ENCODE results near the gene CLEC4F.
"Not testable (repeated sequence)": the region's sequence is repeated elsewhere in the genome, so short reads cannot be mapped to it uniquely, and the experiment has no call there.

CLEC4F gene

DNA sequence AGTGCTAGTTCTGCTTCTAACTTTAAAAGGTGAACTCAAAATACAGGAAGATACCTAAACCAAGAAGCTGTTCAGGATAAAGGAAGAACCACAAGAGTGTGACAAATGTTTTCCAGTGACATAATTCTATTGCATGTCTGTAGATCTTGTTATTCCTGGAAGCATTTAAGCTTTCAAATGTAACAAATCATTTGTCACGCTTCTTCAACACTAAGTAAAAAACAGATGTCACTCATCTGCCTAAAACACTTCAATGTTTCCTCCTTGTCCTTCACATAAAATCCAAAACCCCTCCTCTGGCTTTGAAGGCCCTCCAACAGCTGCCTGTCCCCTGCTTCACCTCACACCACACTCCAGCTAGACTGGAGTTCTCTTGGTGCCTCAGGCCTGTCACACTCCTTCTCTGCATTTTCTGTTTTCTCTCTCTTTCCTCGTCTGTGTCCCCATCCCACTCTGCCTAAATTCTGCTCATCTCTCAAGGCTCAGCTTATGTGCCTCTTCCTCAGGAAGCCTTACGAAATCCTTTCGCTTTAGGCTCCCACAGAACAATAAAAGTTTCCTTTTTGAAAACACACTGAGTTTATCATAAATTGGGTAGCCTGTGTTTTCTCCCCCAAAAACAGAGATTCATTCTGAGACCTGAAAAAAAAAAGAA, 6.4 kb upstream of the CLEC4F start:
- no peak for DNase-seq

DNA sequence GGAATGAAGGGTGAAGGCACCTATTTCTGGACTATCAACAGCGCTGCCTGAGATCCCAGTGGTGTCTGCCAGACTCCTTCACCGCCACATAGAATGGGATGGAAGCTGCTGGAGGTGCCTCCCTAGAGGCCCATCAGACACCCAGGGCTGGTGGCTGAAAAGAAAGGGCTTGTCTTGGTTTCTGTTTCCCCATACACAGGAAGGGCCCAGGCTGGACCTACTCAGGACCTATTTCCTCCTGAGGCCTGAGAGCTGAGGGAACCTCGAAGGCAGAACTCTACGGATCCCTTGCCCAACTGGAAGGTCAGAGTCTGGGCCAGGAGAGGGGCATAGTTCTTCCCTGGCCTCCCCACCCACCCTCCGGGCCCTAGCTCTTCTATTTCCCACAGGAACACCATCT, 2.9 kb upstream of the CLEC4F start:
- no peak for DNase-seq

DNA sequence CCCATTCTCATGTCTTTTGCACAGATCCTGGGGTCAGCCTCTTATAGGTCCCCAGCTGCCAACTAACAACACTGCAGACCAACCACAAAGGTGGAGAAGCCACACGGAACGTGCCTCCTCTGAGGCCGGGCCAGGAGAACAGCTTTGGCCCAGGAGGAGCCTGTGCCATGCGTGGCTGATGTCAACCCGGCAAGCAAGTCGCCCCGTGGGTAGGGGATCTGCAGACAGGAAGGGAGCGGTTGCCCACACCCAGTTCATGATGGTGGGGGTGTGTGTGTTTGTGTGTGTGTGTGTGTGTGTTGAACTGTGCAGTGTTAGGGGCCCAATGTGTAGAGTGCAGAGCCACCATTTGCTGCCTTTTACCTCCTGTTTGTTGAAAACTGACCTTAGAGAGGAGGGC, 2.4 kb upstream of the CLEC4F start:
- DNase-seq, result no peak

DNA sequence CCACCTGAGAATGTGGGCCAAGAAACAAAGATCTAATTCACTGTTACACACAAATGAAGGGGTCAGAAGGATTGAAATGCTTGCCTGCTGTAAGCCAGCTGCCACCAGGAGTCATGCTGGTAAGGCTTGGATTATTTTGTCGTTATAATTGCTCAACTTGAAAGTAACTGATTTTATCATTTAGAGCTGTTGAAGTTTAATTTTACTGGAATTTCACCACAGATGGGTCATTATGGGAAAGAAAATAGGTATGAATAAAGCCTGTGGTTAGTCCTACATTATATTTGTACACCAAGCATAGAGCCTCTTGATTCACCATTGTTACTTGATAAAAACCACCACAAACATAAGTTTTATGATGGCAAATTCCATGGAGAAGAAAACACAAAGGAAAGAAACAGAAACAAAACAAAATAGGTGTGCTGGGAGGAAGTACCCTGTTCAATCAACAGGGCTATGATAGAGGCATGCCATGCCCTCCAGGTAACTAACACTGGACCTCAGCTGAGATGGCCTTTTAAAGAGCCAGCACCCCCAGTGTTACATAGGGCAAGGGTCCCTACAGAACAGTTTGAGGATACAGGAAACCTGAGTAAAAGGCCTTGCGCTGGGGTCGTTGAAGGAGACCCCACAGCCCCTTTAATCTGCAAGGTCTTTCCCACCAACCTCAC, 3.0 kb downstream of the CLEC4F start:
- DNase-seq, result no peak

DNA sequence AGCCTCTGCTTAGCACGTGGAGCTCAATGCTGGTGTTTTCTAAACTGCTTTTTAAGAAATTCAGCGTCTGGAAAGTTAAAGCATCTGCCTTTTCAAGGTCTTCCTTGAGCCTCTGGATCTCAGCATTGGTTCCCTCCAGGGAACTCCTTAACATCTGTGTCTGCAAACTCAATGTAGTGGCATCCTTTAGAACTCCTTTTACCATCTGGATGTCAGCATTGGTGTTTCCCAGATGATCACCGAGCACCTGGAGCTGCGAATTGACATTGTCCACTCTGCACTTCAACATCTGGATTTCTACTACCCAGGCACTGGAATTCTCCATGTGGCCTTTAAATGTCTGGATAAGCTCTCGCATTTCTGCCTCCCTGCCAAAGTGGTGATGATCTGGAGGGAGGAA, 3.7 kb downstream of the CLEC4F start:
- no peak for DNase-seq

DNA sequence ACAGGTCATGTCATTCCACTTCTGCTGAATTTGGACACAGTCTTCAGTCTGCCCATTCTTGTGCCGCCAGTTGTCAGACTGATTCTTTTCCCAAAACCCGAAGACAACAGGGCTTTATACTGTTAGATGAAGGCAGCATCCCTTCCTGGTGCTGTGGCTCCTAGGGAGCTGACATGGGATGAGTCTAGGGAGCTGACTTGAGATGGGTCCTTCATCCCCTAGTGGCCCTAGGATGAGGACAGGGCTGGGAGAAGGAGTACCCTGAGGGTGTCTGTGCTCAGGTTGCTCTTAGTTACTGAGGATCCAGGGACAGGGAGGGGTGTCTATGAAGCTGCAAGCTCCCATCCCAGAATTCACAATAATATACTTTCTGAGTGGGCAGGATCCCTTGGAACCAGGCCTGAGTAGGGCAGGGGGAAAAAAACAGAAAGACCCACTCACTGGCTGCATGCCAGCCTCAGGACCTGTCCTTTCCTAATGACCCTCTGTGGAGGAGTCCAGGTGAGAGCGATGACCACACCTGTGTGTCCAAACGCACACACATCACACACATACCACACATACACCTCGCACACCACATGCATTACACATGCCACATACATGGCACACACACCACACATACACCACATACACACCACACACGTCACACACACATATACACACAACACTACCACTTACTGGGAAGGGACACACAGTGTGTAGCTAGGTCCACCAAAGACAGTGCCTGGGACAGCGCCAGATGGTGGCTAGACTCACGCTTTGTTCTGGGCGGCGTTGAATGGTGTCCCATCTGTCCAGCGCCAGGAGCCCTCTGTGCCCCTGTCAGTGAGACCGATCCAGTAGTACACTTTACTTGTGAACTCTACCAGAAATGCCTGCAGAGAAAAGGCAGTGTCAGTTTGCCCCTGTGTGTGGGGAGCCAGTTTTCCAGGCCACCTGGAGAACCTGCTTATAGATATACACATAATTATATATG, 11.1 kb downstream of the CLEC4F start:
- DNase-seq, result no peak

DNA sequence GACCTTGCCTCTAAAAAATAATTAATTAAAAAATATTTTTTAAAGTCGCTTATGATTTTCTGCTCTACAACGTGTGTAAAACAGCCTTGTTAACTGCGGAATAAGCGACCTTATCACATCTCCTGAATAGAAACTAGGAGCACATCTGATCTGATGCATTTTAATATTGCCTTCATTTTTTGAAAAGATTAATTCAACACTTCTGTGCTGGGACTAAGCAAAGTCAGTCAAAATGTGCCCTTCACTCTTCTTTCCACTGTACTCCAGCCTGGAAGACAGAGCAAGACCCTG, 12.6 kb downstream of the CLEC4F start:
- DNase-seq, result no peak

DNA sequence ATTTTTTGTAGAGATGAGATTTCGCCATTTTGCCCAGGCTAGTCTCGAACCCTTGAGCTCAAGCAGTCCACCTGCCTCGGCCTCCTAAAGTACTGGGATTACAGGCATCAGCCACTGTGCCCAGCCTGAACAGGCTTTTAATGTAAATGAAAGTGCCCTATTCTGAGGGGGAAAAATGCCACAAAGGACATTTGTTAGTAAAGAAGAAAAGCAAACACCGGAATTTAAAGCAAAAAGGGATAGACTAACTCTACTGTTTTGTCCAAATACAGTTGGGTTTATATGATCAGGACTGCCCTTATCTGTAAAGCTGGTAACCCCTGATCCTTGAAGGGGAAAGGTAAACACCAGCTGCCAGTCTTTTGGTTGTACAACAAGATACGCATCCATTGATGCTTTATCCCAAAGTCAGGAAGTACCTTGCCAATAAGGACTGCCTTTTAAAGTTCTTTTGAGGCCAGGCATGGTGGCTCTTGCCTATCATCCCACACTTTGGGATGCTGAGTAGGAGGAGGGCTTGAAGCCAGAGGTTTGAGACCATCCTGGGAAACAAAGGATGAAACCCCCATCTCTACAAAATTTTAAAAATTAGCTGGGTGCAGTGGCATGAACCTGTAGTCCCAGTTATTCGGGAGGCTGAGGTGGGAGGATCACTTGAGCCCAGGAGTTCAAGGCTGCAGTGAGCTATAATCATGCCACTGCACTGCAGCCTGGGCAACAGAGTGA, 13.1 kb downstream of the CLEC4F start:
- no peak for DNase-seq

DNA sequence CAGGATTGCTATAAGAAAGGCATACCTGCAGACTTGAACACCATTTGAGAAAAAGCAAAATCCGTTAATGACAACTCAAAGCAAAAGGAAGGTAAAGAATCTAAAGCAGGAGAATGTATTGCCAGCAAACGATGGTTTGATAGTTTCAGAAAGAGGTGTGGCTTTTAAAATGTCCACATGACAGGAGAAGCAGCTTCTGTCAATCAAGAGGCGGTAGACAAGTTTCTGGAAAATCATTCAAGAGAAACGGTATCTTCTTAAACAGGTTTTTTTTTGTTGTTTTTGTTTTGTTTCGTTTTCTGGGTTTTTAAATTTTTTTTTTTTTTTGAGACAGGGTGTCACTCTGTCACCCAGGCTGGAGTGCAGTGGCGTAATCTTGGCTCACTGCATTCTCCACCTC, 13.8 kb downstream of the CLEC4F start:
- DNase-seq, result no peak

DNA sequence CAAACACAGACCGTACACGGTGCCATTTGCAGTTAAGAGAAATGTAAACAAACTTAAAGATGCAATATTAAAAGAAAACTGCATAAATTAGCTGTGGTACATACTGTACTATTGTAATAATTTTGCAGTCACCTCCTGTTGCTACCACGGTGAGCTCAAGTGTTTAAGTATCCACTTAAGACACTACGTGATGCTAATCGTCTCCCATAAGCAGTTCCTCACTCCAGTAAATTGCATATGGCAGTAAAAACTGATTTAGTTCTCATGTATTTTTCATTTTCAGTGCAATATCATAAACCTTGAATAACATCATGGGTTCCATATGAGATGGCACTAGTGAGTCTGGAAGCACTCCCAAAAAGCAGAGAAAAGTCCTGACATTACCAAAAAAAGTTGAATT, 14.4 kb downstream of the CLEC4F start:
- DNase-seq, result no peak

DNA sequence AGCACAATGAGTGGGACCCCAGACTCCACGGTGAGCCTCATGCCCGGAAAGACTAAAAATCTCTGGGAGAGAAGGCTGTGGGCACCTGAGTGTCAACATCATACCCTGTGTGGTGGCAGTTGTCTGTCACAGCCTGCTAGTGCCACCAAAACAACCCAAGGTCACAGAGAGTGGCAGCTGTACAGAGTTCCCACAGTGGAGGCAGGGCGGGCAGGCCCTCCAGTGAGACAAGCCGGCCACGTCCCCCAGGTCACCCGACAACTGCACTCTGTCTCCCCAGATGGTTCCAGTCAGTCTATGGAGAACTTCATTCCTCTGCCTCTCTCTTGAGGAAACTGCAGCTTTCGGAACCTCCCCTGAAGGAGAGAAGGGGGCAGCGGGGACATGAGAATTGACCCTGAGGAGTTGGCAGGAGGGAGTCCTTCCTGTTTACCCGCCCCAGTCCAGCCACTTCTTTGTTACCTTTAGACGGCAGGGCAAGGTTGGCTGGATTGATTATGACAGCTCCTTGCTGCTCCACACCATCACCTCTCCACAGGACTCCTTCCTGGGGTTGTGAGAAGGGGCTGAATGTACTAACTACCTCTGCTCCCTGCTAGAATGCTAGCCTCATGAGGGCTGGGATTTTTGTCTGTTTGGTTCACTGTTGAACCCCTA, 18.7 kb downstream of the CLEC4F start:
- DNase-seq, result no peak

DNA sequence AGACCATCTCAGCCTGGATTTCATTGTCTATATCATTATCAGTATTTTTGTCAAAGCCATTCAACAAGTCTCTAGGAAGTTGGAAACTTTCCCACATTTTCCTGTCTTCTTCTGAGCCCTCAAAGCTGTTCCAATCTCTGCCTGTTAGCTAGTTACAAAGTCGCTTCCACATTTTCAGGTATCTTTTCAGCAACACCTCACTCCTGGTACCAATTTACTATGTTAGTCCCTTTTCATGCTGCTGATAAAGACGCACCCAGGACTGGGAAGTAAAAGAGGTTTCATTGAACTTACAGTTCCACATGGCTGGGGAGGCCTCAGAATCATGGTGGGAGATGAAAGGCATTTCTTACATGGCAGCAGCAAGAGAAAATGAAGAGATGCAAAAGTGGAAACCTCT, 20.7 kb downstream of the CLEC4F start:
- no peak for DNase-seq

DNA sequence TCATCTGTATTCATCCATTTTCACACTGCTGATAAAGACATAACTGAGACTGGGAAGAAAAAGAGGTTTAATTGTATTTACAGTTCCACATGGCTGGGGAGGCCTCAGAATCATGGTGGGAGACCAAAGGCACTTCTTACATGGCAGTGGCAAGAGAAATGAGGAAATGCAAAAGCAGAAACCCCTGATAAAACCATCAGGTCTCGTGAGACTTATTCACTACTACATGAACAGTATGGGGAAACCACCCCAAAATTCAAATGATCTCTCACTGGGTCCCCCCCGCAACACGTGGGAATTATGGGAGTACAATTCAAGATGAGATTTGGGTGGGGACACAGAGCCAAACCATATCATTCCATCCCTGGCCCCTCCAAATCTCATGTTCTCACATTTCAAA, 22.4 kb downstream of the CLEC4F start:
- not testable (repeated sequence) for DNase-seq

DNA sequence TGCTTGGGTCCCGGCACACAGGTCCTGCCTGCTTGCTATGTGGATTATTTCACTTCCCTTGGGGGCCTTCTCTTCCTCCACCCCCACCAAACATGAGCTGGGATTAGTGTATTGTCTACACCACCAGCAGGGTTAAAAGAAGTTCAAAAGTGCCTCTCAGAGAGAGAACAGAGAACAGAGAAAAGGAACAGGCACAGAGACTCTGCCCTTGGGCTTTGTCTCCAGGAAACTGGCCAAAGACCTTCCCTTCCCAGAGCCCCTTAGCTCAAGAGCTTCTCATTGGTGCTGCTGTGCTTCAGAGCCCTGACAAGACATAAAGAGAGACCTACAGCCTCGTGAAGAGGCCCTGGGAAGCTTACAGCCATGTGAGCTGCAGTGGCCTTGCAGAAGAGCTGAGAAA, 22.9 kb downstream of the CLEC4F start:
- DNase-seq, result no peak

DNA sequence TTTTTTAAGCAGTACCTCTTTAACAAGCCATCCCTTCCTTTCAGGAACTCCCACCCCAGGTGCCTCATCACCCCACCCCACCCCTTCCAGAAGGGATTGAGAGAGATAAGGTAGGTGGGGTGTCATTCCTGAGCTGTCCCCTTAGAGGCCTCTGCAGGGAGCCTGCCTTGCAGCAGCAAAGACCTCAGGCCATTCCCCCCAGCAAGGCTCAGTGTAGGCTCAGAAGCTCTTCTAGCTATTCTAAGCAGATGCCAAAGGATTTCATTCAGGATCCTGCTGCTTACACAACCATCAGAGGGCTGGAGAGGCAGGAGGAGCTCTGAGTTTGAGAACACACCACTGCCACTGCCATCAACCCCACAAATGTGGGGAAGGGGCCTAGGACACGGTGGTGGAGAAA, 24.1 kb downstream of the CLEC4F start:
- DNase-seq, result no peak

DNA sequence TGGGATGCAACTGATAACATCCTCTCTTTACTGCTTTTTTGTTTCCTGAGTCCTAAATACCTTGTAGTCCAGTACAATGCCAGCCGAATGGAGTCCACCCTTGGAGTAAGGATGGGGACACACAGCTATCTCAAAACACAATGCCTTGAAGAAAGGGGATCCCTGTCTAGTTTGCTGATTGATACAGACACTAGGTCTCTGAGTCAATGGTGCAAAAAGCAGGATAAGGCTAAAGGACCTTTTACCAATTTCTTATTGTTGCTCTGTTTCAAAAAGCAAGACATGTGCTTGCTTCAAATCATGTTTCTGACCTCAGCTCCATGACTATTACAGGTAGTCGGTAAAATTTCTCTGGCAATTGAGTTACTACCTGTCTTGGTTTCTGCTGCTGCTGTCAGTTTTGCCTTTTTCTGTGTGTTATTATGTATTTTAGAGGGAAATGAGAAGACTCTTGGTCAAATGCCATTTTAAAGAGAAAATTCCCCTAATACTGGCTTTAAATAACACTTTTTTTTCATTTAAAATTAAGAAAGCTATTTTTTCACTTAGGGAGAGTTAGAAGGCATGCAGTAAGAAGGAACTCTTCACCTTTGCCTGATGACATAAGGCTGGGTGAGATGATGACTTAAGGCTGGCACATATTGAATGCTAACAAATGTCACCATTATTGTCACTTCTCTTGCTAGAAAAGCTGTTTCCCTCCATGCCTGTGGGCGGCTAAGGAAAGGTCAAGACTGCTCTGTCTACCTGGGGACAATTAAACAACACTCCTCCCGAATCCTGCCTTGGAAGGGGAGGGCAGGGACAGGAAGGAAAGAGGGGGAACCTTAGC, 25.0 kb downstream of the CLEC4F start:
- DNase-seq, result no peak

DNA sequence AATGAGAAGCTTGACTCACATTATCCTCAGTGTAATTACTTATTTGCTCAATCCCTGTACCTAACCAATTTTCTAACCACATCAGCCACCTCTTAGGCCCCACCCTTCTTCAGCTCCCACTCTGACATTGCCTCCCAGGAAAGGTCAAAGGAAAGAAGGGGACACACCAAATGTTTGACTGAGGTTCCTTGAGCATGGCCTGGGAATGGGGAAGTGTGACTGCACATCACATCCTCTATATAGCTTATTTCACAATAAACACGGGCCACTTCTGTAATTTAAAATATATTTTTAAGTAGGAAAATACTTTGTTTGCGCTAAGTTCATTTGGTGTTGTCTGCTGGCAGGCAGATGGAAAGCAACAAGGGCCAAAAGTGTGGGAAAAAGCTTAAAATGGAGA, 26.9 kb downstream of the CLEC4F start:
- no peak for DNase-seq

DNA sequence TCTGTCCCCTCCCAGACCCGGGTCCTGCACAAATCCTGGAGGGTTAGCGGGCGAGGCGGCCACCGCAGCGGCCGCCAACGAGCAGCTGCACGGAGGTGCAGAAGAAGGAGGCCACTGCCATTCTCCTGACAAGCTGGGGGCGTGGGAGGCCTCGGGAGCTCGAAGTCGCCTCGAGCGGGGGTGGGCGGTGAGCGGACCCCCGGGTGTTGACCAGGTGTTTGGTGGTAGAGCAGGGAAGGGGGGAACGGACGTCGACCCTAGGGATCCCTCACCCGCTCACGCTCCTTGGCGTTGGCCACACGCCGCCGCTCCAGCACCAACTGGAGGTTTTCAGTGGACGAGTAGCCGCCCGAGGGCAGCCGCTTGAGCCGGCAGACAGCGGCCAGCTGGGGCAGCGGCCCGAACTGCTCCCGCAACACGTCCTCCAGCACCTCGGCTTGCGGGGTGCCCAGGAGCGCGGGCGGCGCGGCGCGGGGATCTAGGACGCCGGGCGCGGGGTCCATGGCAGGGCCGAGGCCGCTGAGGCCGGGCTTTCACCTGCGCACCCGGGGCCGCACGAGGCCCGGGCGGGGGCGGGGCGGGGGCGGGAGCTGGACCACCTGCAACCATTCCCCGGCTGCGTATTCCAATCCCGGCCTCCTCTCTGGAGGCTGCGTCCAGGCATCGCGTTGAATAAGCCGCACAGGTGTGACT, 30.1 kb downstream of the CLEC4F start, which contains the start of gene FIGLA:
FIGLA (minus strand) TSS at position 508 of the 693 bp plus-strand sequence; CDS start at position 503, 5 bp downstream.
- no peak for DNase-seq

DNA sequence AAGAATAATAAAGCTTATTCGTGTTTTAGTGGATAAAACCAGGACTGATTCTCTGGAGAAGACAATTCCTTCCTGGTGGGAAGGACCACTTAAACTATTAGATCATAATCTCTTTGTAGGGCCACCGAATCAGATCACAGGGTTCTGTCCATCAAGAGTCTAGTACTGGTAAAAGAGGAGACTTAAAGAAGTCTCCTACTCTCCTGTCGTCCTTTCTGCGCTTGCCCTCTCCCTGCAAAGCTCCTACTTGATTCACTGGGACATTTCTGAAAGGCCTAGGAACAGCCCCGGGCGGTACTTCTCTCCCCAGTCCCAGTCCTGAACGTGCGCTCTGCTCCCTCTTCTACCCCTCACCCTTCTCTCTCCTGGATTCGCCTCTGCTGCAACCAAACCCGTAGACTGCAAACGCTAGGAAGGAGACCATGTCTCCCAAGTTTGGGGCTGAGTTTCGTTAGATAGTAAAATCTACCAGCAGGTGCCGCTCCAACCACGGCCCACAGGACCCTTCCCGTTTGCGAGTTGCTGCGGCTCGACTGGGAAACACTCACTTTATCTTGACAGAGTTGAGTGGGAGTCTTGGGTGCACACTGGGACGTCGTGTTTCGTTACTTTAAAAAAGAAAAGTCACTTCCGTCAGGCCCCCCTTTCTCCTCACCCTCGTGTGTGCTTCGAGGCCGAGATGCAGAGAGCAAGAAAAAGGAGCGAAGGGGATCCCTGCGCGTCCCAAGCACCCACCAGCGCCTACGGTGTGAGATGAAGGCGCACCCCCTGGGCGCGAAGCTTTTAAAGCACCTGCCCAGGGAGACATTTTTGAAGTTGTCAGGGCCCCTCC, 30.9 kb downstream of the CLEC4F start:
- peak; percentile 75 for DNase-seq
